GM21423 (cell line): ENCODE measurements around the gene CT83.

ENCODE experiments used
- ATAC-seq: cut with Tn5 transposase; IDR thresholded peaks from one replicate; pipeline ENCODE4 v1.9.1; 2021; ENCODE audit warnings: mild to moderate bottlenecking, moderate library complexity; ENCODE audit not compliant: unreplicated experiment

The CT83 gene, protein sequence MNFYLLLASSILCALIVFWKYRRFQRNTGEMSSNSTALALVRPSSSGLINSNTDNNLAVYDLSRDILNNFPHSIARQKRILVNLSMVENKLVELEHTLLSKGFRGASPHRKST

DNA sequence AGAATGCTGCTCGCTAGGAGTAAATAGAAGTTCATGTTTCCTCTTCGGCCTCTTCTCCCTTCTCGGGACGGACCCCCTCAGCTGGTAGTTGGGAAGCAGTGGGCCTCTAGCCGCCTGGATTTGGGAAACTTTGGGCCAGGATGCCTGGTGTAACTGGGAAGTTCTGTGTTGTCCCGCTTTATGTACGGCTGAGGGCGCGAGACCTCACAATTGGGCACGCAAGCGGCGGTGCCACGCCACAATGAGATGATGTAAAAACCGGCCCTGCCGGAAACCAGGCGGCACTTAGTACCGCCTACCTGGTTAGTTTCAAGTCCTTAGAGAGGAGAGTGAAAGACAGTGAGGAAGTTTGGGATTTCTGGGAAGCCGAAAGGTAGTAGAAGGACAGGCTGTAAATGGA lies at the start of gene CT83:
Gene CT83, minus strand, starts transcription at position 155 of the 400 bp plus-strand sequence. Its CDS starts 120 bp downstream, at position 35.
- ATAC-seq: no peak

DNA sequence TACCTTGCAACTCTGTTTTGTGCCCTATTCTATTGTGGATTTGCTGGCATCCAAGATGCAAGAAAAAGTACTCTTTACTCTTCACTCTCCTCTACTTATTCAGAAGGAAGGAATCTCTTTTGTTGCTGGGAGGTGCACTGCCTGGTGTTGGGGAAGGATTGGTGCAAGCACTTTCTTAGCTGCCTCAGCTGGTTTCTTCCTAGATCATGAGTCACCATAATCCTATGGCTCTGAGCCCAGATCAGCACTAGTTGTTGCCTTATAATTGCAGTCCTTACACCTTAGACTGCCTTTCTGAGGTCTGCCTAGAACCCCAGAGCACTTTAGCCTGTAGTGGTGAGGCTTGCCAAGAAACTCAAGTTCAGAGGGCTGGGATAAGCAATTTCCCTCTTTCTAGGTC lies 37.0 kb upstream of the CT83 start:
- no peak for ATAC-seq

DNA sequence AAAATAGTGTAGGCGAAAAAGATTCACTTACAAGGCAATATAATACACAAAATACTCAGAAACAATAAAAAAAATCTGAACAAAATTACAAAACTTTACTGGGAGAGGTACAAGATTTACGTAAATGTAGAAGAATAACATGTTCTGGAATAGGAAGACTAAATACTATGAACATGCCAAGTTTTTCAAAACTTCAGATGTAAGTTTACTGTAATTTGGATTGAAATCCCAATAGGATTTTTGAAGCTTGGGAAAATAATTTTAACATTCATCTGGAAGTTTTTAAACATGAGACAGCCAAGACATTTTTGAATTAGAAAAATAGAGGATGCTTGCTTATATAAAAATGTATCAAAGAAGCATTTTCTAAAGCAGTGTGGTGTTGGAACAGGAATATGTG lies 30.5 kb upstream of the CT83 start:
- ATAC-seq: no peak

DNA sequence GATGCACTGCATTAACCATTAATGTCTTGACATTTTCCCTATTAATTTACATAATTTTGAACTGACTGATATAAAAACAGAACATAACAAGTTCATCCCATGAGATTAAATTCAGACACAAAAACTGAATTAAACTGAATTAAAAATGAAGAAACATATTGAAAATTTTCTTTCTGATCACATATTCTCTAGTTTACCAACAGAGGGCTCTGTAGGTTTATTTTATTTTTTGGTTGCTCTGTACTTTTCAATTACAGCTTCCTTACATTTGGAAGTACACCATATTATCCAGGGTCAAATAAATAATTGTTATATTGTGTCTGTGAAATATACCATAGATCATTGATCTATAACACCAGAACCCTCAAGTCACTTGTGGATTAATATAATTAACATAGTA lies 27.3 kb upstream of the CT83 start:
- no peak for ATAC-seq

DNA sequence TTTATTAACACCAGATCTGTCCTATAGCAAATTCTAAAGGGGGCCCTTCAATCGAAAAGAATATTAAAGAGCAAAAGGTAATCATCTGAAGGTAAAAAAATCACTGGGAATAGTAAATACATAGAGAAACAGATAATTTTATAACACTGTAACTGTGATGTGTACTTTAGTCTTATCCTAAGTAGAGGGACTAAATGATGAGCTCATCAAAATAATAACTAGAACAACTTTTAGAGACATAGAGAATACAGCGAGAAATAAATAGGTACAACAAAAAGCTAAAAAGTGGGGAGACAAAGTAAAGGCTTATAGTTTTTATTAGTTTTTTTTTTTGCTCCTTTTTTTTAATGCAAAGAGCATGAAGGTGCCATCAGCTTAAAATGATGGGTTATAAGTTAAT lies 17.3 kb upstream of the CT83 start:
- no peak for ATAC-seq

DNA sequence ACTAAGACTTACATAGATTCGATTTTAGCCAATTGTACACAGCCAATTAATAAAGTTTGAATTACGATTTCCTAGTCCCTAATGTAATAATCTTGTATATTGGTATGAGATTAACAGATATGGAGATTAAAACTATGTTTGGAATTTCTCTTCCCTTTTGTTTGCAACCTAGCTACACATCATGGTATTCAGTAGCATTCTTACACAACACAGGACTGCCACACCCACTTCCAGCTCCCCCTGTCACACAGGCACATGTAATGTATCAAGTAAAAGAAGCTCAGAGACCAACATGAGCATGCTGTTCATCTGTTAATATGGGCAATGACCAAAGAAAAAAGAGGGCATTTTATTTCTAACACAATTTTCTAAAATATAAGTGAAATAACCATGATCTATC lies 13.6 kb downstream of the CT83 start:
- ATAC-seq: no peak

DNA sequence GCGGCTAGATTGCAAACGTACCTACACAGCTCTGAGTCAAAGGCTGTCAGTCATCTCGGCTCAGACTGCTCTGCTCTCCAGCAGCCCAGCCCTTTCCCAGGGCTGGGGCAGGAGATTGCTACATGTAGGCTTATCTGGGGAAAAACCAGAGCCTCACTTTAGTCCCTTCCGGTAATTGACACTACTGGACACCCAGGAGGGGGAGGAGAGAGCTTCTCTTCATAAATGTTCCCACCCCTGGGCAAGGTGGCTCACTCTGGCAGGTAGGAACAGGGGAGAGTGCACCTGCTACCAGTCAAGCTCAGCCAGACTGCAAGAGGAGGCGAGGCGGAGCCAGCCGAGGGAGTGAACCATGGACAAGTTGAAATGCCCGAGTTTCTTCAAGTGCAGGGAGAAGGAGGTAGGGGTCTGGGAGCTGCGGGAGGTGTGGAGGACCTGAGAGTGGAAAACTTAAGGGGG lies 26.4 kb downstream of the CT83 start, which contains the start of gene SLC6A14:
Gene SLC6A14, plus strand, starts transcription at position 249 of the 459 bp plus-strand sequence. Its CDS starts 104 bp downstream, at position 353.
- ATAC-seq: no peak

DNA sequence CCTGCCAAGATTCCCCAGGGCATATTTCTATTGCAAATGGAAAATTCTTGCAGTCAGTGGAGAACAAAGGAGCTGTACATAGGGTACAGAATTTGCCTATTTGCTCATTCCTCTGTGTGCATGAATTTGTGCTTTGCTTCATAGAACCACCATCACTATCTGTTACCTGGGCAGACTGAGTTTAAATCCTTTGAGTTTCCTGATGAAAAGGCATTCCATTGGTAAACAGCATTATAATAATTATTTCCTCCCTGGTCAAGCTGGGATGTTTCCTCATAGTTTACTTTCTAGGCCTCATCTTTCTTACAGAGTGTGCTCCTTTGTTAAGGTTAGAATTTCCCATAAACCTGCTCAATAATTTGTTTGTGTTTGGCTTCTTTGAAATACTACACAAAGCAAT lies 27.2 kb downstream of the CT83 start:
- no peak for ATAC-seq

DNA sequence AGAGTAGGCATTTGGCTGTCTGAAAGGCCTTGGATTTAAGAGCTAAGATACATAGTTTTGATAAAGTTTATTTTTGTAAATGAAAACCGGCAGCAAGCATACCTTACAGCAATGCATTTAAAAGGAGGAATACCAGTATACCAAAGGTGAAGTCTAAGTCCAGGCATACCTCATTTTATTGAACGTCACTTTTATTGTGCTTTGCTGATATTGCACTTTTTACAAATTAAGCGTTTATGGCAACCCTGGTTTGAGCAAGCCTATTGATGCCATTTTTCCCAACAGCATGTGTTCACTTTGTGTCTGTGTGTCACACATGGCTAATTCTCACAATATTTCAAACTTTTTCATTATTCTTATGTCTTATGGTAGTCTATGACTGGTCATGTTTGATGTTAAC lies 34.8 kb downstream of the CT83 start:
- ATAC-seq: no peak

DNA sequence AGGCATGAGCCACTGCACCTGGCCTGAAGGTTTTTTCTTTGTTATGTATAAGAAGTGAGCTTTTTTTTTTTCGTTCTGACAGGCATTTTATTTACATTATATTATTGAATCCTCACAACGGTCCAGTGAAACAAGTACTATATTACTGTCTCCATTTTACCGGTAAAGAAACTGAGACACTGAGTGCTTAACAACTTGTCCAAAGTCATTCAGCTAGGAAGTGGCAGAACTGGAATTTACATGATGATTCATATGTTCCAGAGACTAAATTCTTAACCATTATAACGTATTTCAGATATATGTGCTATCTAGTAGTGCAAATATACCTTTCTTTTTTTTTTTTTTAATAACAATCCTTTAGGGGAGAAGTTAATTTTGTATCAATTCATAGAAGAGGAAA lies 44.8 kb downstream of the CT83 start:
- ATAC-seq: no peak

DNA sequence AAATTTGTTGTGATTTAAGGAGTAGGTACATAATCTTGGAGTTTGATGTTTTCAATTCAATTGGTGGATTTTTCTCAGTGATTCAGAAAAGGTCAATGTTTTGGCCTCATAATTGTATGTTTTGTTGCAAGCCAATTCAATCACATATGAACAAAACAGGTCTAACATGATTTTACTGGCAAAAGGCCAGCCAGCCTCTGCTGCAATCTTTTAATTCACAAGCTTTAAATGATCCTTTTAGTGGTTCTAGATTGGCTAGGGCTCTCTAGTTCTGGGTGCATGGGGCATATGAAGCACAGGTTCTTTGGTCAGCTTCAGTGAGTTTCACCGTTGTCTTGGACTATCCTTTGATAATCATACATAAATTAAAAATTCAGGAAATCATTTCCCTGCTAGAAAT lies 45.6 kb downstream of the CT83 start:
- ATAC-seq: no peak

DNA sequence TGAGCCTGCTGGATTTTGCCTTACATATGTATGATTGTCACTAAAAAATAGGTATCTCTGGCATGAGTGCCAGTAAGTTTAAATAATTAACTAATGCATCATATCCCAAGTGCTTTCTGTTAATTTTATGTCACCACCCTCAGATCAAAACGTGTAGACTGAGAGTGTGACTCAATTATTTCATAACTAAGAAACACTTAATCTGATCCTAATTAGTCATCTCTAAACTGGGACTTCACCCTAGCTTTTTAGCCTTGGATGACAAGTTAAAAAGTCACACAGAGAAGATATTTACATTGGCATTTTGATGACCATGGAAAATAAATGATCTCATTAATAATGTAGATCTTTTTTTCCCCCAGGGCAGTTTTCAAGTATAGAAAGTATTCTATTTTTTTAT lies 49.5 kb downstream of the CT83 start:
- ATAC-seq: no peak
